Vagina (tissue), 2 donors: Measurements from ENCODE around the gene ZNF655. TPM values are rescaled to one million over a fixed set of nuclear protein-coding genes. Genes with fewer than 3 reads are reported as not detected.
A peak's percentile ranks its signal among the peaks of the same experiment; 100 is the strongest.

Experiments used
- DNase-seq, 2 donors: peaks; one replicate each; pipeline ENCODE4 v3.0.0-alpha.2; 2017; ENCODE audit errors: extremely low spot score in 2 of 2
- H3K27ac ChIP-seq: fragments of 200-600 bp; sonication (generic); one replicate; pipeline ENCODE4 v1.5.1; 2019
- H3K27me3 ChIP-seq: fragments of 200-600 bp; sonication (generic); one replicate; pipeline ENCODE4 v1.5.1; 2019
- H3K36me3 ChIP-seq, 2 donors: fragments of 200-600 bp; sonication (generic); one replicate each; pipeline ENCODE4 v1.5.1; 2017 to 2019
- H3K4me1 ChIP-seq: fragments of 200-600 bp; sonication (generic); one replicate; pipeline ENCODE4 v1.5.1; 2019
- H3K4me3 ChIP-seq, 2 donors: fragments of 200-600 bp; sonication (generic); 1 replicate in 1 of 2; 2 replicates in 1 of 2; pipeline ENCODE4 v1.5.1; 2016 to 2019
- H3K9me3 ChIP-seq: fragments of 200-600 bp; sonication (generic); one replicate; pipeline ENCODE4 v1.5.1; 2019
- CTCF ChIP-seq, 3 experiments: fragments of 450-650 bp in 2 of 3; fragments of 200-600 bp in 1 of 3; sonication (generic) in 1 of 3; IDR thresholded peaks; one replicate each; pipeline ENCODE4 v1.5.1; 2017 to 2019; ENCODE audit warnings: antibody characterized with exemption in 3 of 3, mild to moderate bottlenecking in 2 of 3, moderate library complexity in 2 of 3
- POLR2A ChIP-seq, 2 donors: fragments of 450-650 bp; IDR thresholded peaks; one replicate each; pipeline ENCODE4 v1.6.1; 2017; ENCODE audit warnings: antibody characterized with exemption in 2 of 2, mild to moderate bottlenecking in 2 of 2, moderate library complexity in 2 of 2
- POLR2AphosphoS5 ChIP-seq, 2 donors: sonication (generic); formaldehyde crosslinking; IDR thresholded peaks; one replicate each; pipeline ENCODE4 v1.9.0; 2017; ENCODE audit warnings: antibody characterized with exemption in 2 of 2, mild to moderate bottlenecking in 2 of 2, low read depth in 1 of 2; ENCODE audit not compliant: insufficient read depth in 1 of 2
- intact Hi-C: fragments of 100-400 bp; cut with DNase I; formaldehyde crosslinking; loops from one replicate; pipeline ENCODE4 v1.15.1; 2023
- total RNA-seq: library from RNA; depleted of rRNA; stranded (reverse); fragments of >200 nt; gene quantifications from one replicate; pipeline ENCODE4 v1.2.3, GENCODE V29; 2016

The ZNF655 gene
- total RNA-seq, 1 donor from 2014 or later: 144 TPM

DNA sequence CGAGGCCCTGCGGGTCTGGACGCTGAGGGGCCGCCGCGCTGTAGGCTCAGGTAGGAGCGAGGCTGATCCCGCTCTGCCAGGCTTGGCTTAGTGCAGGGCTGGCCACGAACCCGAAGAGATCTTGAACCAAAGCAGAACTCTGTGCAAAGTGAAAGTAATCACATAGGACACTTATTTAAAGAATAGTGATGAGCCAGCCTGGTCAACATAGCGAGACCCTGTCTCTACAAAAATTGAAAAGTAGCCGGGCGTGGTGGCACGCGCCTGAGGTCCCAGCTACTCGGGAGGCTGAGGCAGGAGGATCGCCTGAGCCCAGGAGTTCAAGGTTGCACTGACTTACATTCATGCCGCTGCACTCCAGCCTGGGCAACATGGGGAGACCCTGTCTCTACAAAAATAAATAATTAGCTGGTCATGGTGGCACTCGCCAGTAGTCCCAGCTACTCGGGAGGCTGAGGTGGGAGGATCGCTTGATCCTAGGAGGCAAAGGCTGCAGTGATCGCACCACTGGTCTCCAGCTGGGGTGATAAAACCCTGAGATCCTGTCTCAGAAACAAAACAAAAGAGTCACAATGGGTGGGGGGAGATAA, 58.8 kb downstream of the ZNF655 start:
- peak in 1 of 2 donors; percentile 67 for DNase-seq
- Histone ChIP-seq H3K27ac (peak overlapping the region; percentile 78), H3K4me3 (peak overlapping the region; percentile 93 to 96), H3K27me3 (no peaks in the 10 kb centered on the region), H3K36me3 (peaks cover 0 to 36% of the 10 kb centered on the region in 2 donors), H3K4me1 (peaks cover 18% of the 10 kb centered on the region), H3K9me3 (no peaks in the 10 kb centered on the region)
- intact Hi-C loops: no loop called here
- no peak for TF ChIP-seq CTCF (IDR thresholded peaks at IDR 0.05)
- no peak for TF ChIP-seq POLR2A (IDR thresholded peaks at IDR 0.05)
- no peak for TF ChIP-seq POLR2AphosphoS5 (IDR thresholded peaks at IDR 0.05; ENCODE audit: insufficient read depth in 1 of 2, low read depth in 1 of 2)

GRCh38 chr7:99618726-99619125, 60.3 kb downstream of the ZNF655 start:
- intact Hi-C loops: no loop called here
- H3K9me3 ChIP-seq: no peaks in the 10 kb centered on the region
- H3K4me3 ChIP-seq: no peak overlapping the region
- H3K27ac ChIP-seq: no peak overlapping the region
- no peak for DNase-seq
- peaks cover 25% of the 10 kb centered on the region for H3K4me1 ChIP-seq
- H3K36me3 ChIP-seq: peaks cover 0 to 50% of the 10 kb centered on the region in 2 donors
- TF ChIP-seq POLR2A (IDR thresholded peaks at IDR 0.05) (no peak), POLR2AphosphoS5 (IDR thresholded peaks at IDR 0.05; ENCODE audit: insufficient read depth in 1 of 2, low read depth in 1 of 2) (no peak), CTCF (IDR thresholded peaks at IDR 0.05) (no peak)
- H3K27me3 ChIP-seq: no peaks in the 10 kb centered on the region

- H3K27ac ChIP-seq: no peak overlapping the region
- peaks cover 0 to 59% of the 10 kb centered on the region in 2 donors for H3K36me3 ChIP-seq
- intact Hi-C loops: no loop called here
- no peaks in the 10 kb centered on the region for H3K9me3 ChIP-seq
- H3K4me1 ChIP-seq: peaks cover 25% of the 10 kb centered on the region
- H3K27me3 ChIP-seq: no peaks in the 10 kb centered on the region
- DNase-seq: peak in 1 of 2 donors; percentile 77
- TF ChIP-seq POLR2AphosphoS5 (IDR thresholded peaks at IDR 0.05; ENCODE audit: insufficient read depth in 1 of 2, low read depth in 1 of 2): no peak
- TF ChIP-seq POLR2A (IDR thresholded peaks at IDR 0.05): no peak
- TF ChIP-seq CTCF (IDR thresholded peaks at IDR 0.05): no peak
- no peak overlapping the region for H3K4me3 ChIP-seq
These were observed 61.2 kb downstream of the ZNF655 start for GRCh38 chr7:99619571-99620130.

- H3K27me3 ChIP-seq: no peaks in the 10 kb centered on the region
- peaks cover 21% of the 10 kb centered on the region for H3K4me1 ChIP-seq
- intact Hi-C loops: no loop called here
- TF ChIP-seq CTCF (IDR thresholded peaks at IDR 0.05): no peak
- no peak for TF ChIP-seq POLR2A (IDR thresholded peaks at IDR 0.05)
- no peak for TF ChIP-seq POLR2AphosphoS5 (IDR thresholded peaks at IDR 0.05; ENCODE audit: insufficient read depth in 1 of 2, low read depth in 1 of 2)
- DNase-seq: peak in 1 of 2 donors; percentile 56
- H3K4me3 ChIP-seq: no peak overlapping the region
- H3K36me3 ChIP-seq: peaks cover 0 to 74% of the 10 kb centered on the region in 2 donors
- no peak overlapping the region for H3K27ac ChIP-seq
- no peaks in the 10 kb centered on the region for H3K9me3 ChIP-seq
These were observed 62.8 kb downstream of the ZNF655 start for GRCh38 chr7:99621271-99621670.

DNA sequence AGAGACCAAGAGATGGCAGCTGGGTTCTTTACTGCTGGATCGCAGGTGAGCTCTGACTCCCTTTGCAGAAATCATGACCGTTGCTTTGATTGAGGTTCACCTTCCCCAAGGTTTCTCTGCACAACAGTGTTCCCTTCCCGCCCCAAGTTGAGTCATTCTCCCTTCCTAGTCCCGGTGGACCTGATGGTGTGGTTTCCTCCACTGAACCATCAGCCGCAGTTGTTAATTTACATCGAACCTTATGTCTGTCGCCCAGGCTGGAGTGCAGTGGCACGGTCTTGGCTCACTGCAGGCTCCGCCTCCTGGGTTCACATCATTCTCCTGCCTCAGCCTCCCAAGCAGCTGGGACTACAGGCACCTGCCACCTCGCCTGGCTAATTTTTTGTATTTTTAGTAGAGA, 64.2 kb downstream of the ZNF655 start:
- TF ChIP-seq POLR2AphosphoS5 (IDR thresholded peaks at IDR 0.05; ENCODE audit: insufficient read depth in 1 of 2, low read depth in 1 of 2) (no peak), POLR2A (IDR thresholded peaks at IDR 0.05) (no peak), CTCF (IDR thresholded peaks at IDR 0.05) (no peak)
- H3K27ac ChIP-seq: no peak overlapping the region
- peaks cover 14% of the 10 kb centered on the region for H3K4me1 ChIP-seq
- H3K4me3 ChIP-seq: no peak overlapping the region
- no peaks in the 10 kb centered on the region for H3K9me3 ChIP-seq
- peaks cover 0 to 80% of the 10 kb centered on the region in 2 donors for H3K36me3 ChIP-seq
- H3K27me3 ChIP-seq: no peaks in the 10 kb centered on the region
- DNase-seq: peak in 1 of 2 donors; percentile 44
- intact Hi-C loops: no loop called here
